ENCODE results near the gene NCAPH2. TPM values are rescaled to one million over a fixed set of nuclear protein-coding genes. Genes with fewer than 3 reads are reported as not detected.

The NCAPH2 gene
- total RNA-seq, 2 experiments from 2014 or later, result 184 to 185 TPM

GRCh38 chr22:50573491-50574382, 65.7 kb downstream of the NCAPH2 start:
- POLR2A ChIA-PET, result interaction anchor here (1.3 kb wide), 1 partner anchor 66 kb away, joined by 4 read pairs; the partner anchor contains the start of genes LMF2 and NCAPH2
- no peak for ATAC-seq (ENCODE audit: poor library complexity)

DNA sequence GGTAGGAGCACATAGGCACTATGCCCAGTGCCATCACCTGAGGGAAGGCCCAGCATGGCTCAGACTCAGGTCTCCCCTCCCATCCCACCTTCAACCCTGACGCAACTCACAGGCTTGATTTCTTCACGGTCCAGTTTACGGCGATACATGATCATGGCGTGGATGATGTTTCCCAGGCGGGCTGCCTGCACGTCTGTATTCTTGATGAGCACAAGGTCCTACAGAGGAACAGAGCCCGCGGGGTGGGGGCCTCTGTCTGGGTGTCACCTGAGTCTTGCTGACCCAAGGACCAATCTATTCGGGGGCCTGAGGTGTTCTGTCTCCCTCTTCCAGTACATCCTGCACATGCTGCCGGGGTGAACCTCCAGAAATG, 66.3 kb downstream of the NCAPH2 start:
- Histone ChIP-seq H3K36me3 (ENCODE audit: insufficient read depth, low read length) (peaks cover 51% of the 10 kb centered on the region), H3K9me3 (ENCODE audit: control insufficient read depth in 1 of 2, insufficient read depth in 1 of 2, low read length in 2 of 2) (no peaks in the 10 kb centered on the region), H3K4me1 (ENCODE audit: insufficient read depth, low read length) (peaks cover 13% of the 10 kb centered on the region), H3K27ac (ENCODE audit: low read depth in 1 of 2, low read length in 2 of 2) (no peak overlapping the region), H3K27me3 (ENCODE audit: control insufficient read depth in 1 of 2, insufficient read depth in 2 of 2, low read length in 2 of 2) (no peaks in the 10 kb centered on the region), H3K4me3 (ENCODE audit: low read length) (no peak overlapping the region)
- ChIA-PET POLR2A (interaction anchor here (1.3 kb wide), 1 partner anchor 66 kb away, joined by 4 read pairs; the partner anchor contains the start of genes LMF2 and NCAPH2), CTCF (interaction anchor here (1.6 kb wide), 1 partner anchor 11 kb away, joined by 3 read pairs; no protein-coding TSS in a partner anchor)
- no peaks in the 10 kb centered on the region for H3K27me3 Mint-ChIP-seq
- H3K36me3 Mint-ChIP-seq (ENCODE audit: low read depth), result peaks cover 40% of the 10 kb centered on the region
- H3K4me1 Mint-ChIP-seq (ENCODE audit: low read depth), result no peaks in the 10 kb centered on the region
- ATAC-seq (ENCODE audit: poor library complexity), result no peak
- H3K4me3 Mint-ChIP-seq, result no peak overlapping the region
- no peak for TF ChIP-seq CTCF (IDR thresholded peaks at IDR 0.05)
- H3K9me3 Mint-ChIP-seq, result no peaks in the 10 kb centered on the region
- no peak overlapping the region for H3K27ac Mint-ChIP-seq
- intact Hi-C loops (cut with DNase I, micrococcal nuclease), result no loop called here
- no peak for DNase-seq

More at GRCh38 chr22:50573491-50574382, 65.7 kb downstream of the NCAPH2 start:
- Histone ChIP-seq H3K9me3 (ENCODE audit: control insufficient read depth in 1 of 2, insufficient read depth in 1 of 2, low read length in 2 of 2) (no peaks in the 10 kb centered on the region), H3K27me3 (ENCODE audit: control insufficient read depth in 1 of 2, insufficient read depth in 2 of 2, low read length in 2 of 2) (no peaks in the 10 kb centered on the region), H3K27ac (ENCODE audit: low read depth in 1 of 2, low read length in 2 of 2) (no peak overlapping the region), H3K4me3 (ENCODE audit: low read length) (no peak overlapping the region), H3K4me1 (ENCODE audit: insufficient read depth, low read length) (peaks cover 13% of the 10 kb centered on the region), H3K36me3 (ENCODE audit: insufficient read depth, low read length) (peaks cover 52% of the 10 kb centered on the region)
- Mint-ChIP-seq H3K27ac (no peak overlapping the region), H3K4me3 (no peak overlapping the region), H3K9me3 (no peaks in the 10 kb centered on the region), H3K27me3 (no peaks in the 10 kb centered on the region), H3K4me1 (ENCODE audit: low read depth) (no peaks in the 10 kb centered on the region), H3K36me3 (ENCODE audit: low read depth) (peaks cover 44% of the 10 kb centered on the region)
- intact Hi-C loops (cut with DNase I, micrococcal nuclease), result no loop called here
- no peak for TF ChIP-seq CTCF (IDR thresholded peaks at IDR 0.05)
- DNase-seq, result no peak
- CTCF ChIA-PET, result interaction anchor here (1.6 to 2.0 kb wide), 2 partner anchors 11 to 48 kb away, joined by 4 to 5 read pairs; partner anchors contain the start of gene SYCE3

Other genes with a start within 250 kb of the NCAPH2 start
- 1 to 10 TPM; 1.2 to 1.3 TPM for gene MAPK12, start 246.5 kb upstream of the NCAPH2 start, total RNA-seq
- gene MAPK11, start 237.8 kb upstream of the NCAPH2 start, total RNA-seq, result 1 to 10 TPM; 4.2 to 4.9 TPM
- 1 to 10 TPM; 2.8 to 3.9 TPM for gene PLXNB2, start 200.6 kb upstream of the NCAPH2 start, total RNA-seq
- 1 to 10 TPM; 1.8 to 1.9 TPM for gene DENND6B, start 181.2 kb upstream of the NCAPH2 start, total RNA-seq
- gene PPP6R2, start 164.9 kb upstream of the NCAPH2 start, total RNA-seq, result 10 to 100 TPM; 47.1 to 48.0 TPM
- 100 to 1,000 TPM; 220 to 227 TPM for gene SBF1, start 33.2 kb upstream of the NCAPH2 start, total RNA-seq
- 1 to 10 TPM; 1.1 to 1.6 TPM for gene ADM2, start 26.7 kb upstream of the NCAPH2 start, total RNA-seq
- gene MIOX, start 21.4 kb upstream of the NCAPH2 start, total RNA-seq, result not detected
- 100 to 1,000 TPM; 107 to 114 TPM for gene LMF2, start 522 bp upstream of the NCAPH2 start, total RNA-seq
- gene SCO2, start 17.4 kb downstream of the NCAPH2 start, total RNA-seq, result 1 to 10 TPM in 1 of 2 experiments, under 1 TPM in 1; 0.61 to 5.6 TPM
- gene TYMP, start 21.8 kb downstream of the NCAPH2 start, total RNA-seq, result 10 to 100 TPM in 1 of 2 experiments, 1 to 10 TPM in 1; 9.9 to 10.0 TPM
- 1 to 10 TPM; 2.3 TPM for gene KLHDC7B, start 37.7 kb downstream of the NCAPH2 start, total RNA-seq
- gene SYCE3, start 54.7 kb downstream of the NCAPH2 start, total RNA-seq, result not detected
- gene CPT1B, start 70.2 kb downstream of the NCAPH2 start, total RNA-seq, result 10 to 100 TPM; 59.1 to 68.3 TPM
- gene CHKB, start 74.6 kb downstream of the NCAPH2 start, total RNA-seq, result 100 to 1,000 TPM; 152 to 156 TPM
- under 1 TPM; 0.31 to 0.52 TPM for gene MAPK8IP2, start 92.6 kb downstream of the NCAPH2 start, total RNA-seq
- gene ARSA, start 119.9 kb downstream of the NCAPH2 start, total RNA-seq, result 10 to 100 TPM; 52.3 to 54.4 TPM
- gene SHANK3, start 164.6 kb downstream of the NCAPH2 start, total RNA-seq, result not detected
- gene ACR, start 230.0 kb downstream of the NCAPH2 start, total RNA-seq, result not detected